HS-5 (cell line): ENCODE measurements around the gene TXNDC17.
A peak's percentile ranks its signal among the peaks of the same experiment; 100 is the strongest.
"Not testable (repeated sequence)": the region's sequence is repeated elsewhere in the genome, so short reads cannot be mapped to it uniquely, and the experiment has no call there.

Experiments used
- DNase-seq: peaks from one replicate; pipeline ENCODE4 v3.0.0-alpha.2; 2012; ENCODE audit warnings: low read depth

Gene TXNDC17

DNA sequence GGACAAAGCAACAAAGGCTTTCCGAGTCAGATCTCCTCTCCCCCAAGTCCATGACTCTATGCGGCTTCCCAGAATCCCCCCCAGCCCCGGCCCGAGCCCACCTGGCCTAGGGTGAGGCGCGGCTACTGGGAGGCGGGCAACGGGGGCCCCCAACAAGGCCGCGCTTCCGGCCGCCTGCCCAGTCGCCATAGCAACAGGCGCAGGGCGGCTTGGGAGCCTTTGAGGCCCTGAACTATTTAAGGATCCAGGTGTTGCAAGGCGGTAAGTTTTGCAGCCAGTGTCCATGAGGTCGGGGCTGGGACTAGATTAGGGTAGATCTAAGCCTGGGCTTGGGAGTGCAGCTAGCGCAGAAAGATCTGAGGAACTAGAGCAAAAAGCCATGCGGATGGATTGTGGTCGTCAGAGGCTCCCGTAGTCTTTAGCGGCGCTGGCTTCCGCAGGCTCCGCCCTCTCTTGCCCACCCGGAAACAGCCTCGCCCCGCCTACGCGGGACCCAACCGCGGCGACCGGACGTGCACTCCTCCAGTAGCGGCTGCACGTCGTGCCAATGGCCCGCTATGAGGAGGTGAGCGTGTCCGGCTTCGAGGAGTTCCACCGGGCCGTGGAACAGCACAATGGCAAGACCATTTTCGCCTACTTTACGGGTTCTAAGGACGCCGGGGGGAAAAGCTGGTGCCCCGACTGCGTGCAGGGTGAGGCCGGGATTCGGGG is at the start of gene TXNDC17, which contains the start of gene KIAA0753:
Gene TXNDC17, plus strand, starts transcription at position 525 of the 711 bp plus-strand sequence. Its CDS starts 23 bp downstream, at position 548.
Gene KIAA0753, minus strand, starts transcription at position 176 of the 711 bp plus-strand sequence. CDS start 5,608 bp downstream, outside the sequence.
- peak; percentile 85 for DNase-seq

DNA sequence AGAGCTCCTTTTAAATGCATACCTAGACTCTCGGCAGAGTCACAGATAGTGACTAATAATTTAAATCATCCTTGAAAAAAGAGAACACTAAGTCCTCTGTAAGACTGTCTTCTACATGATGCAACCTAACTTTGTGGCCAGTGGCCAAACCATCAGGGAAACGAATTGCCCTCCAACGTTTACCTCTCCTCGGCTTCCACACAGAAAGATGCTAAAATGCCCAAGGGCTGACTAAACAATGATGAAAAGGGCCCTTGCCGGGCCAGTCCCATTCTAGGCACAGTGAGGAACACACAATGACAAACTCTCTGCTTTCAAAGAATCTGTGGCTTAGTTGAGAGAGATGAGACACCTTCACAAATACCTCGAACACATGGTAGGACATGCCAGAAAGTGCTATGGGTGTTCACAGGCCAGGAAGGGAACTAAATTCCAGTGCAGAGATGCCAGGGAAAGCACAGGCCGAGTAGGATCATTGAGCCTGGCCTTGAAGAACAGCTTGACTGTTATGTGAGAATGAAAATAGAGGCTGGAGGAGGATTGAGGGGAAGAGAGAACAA is 49.2 kb upstream of the TXNDC17 start:
- peak; percentile 55 for DNase-seq

DNA sequence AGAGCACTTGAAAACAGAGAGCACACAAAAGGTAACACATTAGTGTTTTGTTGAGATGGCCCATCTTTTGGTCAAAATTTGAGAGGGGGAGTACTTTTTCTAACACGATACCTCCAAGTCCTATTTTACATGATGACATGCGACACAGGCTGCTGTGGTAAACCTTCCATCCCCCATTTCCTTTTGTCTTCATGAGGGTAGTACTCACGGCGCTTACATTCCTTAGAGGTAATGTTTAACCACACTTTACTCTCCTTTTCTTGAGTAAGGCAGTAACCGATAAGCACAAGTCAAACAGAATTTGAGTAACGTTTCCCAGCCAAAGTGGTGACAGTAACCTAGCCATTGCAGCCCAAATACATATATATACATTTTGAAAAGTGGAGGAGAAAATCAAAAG is 48.7 kb upstream of the TXNDC17 start:
- DNase-seq, result no peak

DNA sequence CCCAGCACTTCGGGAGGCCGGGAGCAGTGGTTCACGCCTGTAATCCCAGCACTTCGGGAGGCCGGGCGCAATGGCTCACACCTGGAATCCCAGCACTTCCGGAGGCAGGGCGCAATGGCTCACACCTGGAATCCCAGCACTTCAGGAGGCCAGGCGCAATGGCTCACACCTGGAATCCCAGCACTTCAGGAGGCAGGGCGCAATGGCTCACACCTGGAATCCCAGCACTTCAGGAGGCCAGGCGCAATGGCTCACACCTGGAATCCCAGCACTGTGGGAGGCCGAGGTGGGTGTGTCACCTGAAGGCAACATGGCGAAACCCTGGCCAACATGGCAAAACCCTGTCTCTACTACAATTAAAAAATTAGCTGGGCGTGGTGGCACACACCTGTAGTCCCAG is 47.5 kb upstream of the TXNDC17 start:
- DNase-seq, result not testable (repeated sequence)

DNA sequence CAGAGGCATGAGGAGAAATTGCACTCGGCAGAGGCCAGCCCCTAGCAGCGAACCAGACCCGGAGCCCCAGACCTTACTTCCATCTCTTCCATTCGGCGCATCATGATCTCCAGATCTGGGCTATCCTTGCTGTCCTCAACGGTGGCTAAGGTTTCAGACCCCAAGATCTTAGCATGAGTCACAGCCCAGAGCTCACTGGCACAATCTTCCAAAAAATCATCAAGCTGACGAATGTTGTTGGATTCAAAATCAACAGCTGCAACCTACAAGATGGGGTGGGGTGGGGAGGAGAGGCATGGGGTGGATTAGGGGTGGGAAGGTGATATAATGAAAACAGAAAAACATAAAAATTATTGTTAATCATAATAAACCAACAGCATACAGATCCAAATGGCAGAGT is 44.8 kb upstream of the TXNDC17 start:
- no peak for DNase-seq

DNA sequence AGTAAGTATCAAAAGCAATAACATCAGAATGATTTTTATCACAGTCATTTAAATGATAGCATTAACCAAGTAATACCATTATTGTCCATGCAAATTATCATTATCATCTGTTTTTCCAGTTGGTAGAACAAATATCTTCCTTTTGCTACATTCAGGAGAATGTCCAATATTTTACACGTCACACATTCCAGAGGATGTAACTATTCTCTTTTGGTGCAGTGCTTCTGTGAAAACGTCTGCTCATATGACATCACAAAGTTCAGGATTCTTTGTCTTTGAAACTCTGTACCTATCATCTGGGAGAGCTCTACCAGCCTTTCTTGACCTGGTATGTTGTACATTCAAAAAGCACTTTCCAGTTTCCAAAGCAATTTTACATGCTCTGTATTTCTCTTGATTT is 44.3 kb upstream of the TXNDC17 start:
- DNase-seq, result no peak

DNA sequence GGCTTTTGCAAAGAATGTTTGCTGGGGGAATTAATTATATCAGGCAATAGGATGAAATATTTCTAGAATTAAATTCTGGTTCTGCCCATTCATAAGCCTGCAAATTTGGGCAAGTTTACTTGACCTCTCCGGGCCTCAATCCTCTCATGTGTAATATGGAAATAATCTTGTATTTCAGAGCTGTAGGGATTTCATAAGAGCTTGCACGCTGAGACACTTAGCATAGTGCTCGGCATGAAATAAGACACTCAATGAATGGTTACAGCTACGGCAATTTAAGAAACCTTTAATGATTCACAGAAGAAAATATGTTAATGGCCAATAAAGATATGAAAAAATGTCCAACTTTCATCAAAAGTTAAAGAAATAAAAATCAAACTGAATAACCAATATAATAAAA is 43.9 kb upstream of the TXNDC17 start:
- DNase-seq, result no peak

DNA sequence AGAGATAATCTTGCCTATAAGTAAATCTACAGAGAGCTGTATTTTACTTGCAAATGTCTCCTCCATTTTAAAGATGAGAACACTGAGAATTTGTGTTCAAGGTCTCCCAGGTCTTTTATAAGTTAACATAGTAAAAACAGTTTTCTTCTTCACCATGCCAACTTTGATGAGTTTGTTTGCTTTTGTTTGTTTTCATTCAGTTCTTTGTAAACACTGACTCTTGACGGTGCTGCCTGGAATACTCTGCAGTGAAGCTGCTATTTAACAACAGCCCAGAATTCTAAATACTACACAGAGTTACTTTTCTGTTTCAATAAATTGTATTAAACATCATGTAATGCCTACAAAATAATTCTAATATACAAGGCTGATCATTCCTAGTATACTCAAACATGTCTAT is 43.1 kb upstream of the TXNDC17 start:
- no peak for DNase-seq

DNA sequence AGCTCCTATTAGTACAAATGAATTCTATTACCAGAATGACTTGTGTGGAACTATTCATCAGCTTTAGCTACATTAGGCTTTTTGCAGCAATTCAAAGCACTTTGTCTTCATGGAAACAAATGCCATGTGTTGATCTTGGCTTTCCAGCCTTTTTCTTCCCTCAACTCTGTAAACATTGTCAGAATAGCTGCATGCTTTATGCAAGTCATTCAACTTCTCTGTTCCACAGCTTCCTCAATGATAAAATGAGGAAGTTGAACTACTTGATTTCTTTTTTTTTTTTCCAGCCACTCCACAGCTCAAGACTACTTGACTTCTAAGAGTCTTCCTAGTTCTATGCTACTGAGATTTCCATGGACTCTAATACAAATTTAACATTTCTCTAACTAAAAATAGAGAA is 41.5 kb upstream of the TXNDC17 start:
- DNase-seq, result no peak

DNA sequence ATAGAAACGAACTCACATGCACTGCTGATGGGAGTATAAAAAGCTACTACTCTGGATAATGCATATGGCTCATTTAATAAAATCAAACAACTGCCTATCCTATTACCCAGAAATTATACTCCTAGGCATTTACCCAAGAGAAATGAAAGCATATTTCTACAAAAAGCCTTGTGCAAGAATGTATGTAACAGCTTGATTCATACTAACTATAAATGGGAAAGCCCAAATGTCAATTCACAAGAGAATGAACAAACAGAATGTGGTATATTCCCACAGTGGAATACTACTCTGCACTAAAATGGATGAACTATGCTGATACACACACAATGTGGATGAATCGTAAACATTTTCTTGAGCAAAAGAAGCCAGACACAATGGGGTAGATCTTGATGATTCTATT is 38.7 kb upstream of the TXNDC17 start:
- DNase-seq, result no peak

DNA sequence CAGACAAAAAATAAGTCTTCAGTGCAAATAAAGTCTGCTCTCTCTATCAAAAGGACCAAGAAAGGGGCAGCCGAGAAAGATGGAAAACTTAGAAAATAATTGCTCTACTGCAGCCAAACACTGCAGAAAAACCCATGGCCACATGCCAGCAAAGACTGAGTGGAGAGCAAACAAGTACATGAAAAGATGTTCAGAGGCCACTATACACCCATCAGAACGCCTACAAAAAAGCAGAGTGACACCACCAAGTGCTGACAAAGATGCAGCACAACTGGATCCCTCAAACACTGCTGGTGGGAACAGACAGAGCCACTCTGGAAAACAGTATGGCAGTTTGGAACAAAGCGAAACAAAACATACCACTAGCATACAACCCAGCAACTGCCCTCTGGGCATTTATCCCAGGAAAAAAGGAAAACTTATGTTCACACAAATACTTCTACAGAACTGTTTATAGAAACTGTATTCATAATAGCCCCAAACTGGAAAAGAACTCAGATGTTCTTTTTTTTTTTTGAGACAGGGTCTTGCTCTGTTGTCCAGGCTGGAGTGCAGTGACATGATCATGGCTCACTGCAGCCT is 37.0 kb upstream of the TXNDC17 start:
- no peak for DNase-seq

DNA sequence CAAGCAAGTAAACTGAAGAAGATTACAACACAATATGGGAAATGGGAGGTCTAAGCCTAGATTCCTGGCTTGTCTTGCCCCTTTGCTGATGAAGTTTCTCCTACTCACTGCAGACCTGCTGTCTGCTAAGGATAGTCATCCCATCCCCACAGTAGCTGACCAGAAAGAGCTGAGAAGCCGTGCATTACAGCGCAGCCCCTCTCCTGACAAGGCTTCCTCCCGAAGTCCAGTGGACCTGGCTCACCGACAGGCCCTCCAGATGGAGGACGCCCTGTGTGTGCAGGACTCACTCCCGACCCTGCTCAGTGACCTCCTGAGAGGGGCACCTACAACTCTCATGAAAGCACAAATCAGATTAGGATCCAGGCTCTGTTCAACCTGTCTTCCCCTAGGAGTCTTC is 35.7 kb upstream of the TXNDC17 start:
- no peak for DNase-seq

DNA sequence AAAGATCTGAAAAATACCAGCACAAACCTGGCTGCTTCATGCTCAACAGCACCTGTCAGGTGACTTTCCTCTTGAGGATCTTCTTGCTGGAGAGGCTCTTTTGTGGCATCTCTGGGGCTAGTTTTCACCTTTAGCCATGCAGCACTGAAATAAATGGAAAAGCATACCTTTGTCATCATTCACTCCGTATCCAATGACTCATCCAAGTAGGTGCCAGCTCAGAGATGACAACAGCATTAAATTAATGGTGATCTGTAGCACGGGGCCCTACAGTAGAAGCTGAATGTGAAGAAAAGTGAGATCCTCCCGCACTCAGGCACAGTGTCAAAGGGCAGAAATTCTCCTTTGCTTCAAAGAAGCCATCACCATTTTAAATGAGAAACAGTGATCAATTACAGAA is 32.5 kb upstream of the TXNDC17 start:
- no peak for DNase-seq

DNA sequence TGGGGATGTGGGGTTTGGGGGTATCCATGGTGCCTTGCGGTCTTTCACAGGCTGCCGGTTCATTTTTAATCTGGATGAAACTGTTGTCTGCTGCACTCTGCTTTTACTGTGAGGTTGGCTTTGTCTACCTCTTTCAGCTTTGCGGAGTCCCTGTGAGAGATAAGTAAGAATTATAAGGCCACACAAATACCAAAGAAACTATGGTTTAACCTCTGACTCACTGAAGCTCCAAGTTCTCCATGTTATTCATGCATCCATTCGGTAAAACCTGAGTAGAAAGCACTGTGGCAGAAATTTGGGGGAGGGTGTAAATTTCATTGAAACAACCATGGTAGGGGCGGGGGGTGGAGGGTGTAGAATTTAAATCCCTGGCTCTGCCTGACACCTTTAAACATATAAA is 30.8 kb upstream of the TXNDC17 start:
- no peak for DNase-seq

DNA sequence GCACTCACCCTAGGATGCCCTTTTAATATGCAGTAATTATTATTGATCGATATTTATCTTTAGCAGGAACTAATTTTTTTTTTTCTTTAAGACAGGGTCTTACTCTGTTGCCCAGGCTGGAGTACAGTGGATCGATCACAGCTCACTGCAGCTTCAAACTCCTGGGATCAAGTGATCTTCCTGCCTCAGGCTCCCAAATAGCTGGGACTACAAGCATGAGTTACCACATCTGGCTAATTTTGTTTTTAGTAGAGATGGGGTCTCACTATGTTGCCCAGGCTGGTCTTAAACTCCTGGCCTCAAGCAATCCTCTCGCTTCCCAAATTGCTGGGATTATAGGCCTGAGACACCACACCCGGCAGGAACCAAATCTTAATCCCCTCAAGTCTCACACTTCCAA is 29.6 kb upstream of the TXNDC17 start:
- no peak for DNase-seq

DNA sequence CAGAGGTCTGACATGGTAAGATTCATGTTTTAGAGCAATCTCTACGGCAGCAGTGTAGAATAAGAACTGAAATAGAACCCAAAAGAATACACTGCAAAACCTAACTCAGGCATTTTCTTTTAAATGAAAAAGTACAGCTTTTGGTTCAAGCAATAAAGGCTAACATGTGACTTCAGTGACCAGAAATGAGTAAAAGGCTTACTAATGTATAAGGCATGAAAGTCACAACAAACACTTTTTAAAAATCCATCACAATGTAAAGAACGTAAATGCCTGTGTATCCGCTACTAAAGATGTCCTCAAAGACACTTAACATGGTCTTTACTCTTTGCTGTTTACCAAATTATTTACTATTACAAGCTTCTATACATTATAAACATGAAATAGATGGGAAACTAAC is 16.9 kb upstream of the TXNDC17 start:
- no peak for DNase-seq

DNA sequence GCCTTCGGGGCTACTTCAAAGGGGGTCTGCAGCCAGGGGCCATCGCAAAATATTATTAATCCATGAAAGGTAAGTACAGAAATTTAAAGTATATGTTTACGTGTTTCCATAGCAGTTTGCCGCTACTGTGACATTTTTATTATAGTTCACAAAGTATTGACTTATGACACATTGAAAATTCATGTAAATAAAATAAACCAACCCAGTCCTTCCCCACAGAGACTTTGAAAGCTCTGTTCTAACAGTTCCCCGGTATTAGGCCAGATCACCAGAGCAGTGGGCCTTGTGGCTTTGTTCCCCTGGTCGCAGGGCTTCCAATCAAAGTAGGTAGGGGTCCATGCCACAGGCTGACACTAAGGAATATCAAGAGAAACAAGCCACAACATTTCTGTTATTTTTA is 14.2 kb upstream of the TXNDC17 start:
- no peak for DNase-seq

DNA sequence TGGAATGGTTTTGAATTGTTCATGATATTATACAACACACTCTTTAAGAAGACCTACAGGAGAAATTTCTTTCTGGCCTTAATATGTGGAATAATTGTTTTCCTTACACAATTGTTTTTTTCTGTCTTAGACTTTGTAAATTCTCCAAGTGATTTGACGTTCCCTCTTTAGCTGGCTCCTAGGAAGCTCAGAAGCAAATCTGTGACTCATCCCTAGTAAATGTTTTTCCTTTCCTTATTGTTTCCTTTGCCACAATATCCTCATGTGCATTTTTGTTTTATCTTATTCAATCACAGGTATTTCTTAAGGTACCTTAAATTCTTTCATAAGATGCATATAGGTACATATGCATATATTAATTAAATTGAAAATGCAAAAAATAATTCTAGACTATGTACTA is 13.8 kb upstream of the TXNDC17 start:
- no peak for DNase-seq

DNA sequence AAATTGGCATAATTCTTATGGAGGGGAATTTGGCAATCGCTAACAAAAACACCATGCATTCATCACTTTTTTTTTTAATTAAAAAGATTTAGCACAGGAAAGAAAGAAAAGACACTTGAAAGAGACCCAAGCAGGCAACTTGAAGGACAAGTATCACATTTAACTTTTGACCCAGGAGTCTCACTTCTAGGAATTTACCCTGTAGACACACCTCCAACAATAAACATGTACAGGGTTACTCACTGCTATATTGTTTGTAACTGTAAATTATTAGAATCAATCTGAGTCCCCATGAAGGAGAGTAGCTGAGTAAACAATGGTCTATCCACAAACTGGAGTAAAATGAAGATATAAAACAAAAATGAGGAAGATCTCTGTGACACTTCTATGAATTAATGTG is 10.5 kb upstream of the TXNDC17 start:
- DNase-seq, result no peak

DNA sequence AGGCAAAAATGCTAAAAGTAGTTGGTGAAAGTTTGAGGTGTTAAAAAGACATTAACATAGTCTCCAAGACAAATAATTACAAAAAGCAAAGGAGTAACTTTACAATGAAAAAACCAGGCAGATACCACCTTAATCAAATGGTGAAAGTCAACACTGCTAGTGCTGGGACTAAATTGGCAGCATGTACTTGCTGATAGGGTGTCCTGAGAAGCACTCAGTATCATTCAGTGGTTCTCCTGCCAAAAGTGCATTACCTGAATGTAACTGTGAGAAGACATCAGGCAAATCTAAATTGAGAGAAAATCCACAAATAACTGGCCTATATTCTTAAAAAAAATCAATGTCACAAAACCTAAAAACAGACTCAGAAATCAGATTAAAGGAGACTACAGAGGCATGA is 8.3 kb upstream of the TXNDC17 start:
- no peak for DNase-seq

DNA sequence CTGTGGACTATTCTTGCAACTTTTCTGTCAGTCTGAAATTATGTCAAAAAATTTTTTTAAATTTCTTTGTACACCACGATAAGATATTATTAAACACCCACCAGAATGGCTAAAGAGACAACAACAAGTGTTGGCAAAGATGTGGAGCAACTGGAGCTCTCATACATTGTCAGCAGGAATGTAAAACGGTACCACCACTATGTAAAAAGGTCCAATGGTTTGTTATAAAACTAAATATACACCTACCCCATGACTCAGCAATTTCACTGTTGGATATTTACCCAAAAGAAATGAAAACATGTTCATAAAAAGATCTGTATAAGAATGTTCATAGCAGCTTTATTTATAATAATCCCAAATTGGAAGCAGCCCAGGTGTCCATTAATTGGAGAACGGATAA is 7.6 kb upstream of the TXNDC17 start:
- DNase-seq, result no peak

DNA sequence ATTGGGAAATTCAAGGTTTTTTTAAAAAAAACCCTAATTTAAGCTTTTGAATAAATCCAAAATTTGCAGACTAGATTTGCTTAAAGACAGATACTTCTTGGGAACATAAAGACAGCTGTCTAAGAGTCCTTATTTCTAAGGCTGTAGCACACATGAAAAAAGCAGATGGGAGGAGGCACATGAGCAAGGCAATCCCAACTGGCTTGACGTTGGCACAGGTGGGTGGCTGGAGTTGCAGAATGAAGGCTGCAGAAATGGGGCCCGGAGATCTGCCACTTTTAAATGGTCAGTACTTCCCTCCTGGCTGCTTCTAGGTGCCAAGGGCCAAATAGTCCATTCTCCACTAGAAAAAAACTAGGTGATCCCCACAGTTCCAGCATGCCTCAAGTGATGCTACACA is 4.8 kb upstream of the TXNDC17 start:
- no peak for DNase-seq

DNA sequence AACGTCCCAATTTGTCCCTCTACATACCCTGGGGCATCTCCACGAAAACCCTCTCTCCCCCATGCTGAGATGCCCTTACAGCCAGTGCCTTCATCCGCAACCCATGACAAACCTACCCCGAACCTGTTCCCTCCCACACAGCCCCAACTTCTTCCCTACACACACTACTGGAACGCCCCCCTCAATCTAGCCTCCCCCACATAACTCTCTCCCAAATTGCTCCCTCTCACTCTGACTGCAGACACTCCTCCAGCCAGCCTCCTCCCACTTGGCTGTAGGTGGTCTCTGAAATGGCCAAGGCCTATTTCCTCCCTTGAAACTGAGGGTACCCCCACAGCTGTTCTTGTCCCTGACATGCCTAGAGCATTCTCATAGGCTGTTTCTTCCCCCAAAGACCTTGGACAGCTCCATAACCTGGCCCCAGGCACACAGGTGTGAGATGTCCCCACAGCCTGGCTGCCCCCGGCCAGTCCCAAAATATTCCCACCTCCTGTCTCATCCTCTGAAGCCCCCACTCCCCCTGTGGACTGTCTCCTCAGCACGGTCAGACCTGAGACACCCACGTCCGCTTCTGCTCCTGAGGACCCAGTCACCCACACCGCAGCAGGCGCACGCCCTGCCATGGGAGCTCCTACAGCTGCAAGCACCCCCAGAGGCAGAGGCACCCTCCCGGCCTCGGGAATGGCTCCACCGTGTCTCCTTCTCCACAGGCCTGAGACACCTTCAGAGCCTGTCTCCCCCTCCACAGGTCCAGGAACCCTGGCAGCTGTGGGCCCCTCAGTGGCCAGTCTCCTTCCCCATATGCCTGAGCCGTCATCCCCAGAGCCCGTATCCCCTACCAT is 4.0 kb upstream of the TXNDC17 start:
- DNase-seq, result no peak
